ENCODE measurements around the gene TRIO.

DNA sequence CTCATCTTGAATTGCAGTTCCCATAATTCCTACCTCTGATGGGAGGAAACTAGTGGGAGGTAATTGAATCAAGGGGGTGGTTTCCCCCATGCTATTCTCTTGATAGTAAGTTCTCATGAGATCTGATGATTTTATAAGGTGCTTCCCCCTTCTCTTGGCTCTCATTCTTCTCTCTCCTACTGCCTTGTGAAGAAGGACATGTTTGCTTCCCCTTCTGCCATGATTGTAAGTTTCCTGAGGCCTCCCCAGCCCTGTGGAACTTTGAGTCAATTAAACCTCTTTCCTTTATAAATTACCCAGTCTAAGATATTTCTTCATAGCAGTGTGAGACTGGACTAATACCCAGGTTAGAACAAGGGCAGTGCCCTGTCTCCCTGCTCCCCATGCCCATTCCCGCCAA is 7.5 kb upstream of the TRIO start:
- TF ChIP-seq, protein P1, sequence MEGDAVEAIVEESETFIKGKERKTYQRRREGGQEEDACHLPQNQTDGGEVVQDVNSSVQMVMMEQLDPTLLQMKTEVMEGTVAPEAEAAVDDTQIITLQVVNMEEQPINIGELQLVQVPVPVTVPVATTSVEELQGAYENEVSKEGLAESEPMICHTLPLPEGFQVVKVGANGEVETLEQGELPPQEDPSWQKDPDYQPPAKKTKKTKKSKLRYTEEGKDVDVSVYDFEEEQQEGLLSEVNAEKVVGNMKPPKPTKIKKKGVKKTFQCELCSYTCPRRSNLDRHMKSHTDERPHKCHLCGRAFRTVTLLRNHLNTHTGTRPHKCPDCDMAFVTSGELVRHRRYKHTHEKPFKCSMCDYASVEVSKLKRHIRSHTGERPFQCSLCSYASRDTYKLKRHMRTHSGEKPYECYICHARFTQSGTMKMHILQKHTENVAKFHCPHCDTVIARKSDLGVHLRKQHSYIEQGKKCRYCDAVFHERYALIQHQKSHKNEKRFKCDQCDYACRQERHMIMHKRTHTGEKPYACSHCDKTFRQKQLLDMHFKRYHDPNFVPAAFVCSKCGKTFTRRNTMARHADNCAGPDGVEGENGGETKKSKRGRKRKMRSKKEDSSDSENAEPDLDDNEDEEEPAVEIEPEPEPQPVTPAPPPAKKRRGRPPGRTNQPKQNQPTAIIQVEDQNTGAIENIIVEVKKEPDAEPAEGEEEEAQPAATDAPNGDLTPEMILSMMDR (IDR thresholded peaks at IDR 0.05; ENCODE audit: low read length), result no peak
- TF ChIP-seq EZH2 (optimal IDR thresholded peaks at IDR 0.05; ENCODE audit: low read depth, low read length) (no peak), EZH2phosphoT487 (IDR thresholded peaks at IDR 0.05; ENCODE audit: low read length) (no peak)
